ENCODE measurements around the gene ARHGDIB.

Gene ARHGDIB

DNA sequence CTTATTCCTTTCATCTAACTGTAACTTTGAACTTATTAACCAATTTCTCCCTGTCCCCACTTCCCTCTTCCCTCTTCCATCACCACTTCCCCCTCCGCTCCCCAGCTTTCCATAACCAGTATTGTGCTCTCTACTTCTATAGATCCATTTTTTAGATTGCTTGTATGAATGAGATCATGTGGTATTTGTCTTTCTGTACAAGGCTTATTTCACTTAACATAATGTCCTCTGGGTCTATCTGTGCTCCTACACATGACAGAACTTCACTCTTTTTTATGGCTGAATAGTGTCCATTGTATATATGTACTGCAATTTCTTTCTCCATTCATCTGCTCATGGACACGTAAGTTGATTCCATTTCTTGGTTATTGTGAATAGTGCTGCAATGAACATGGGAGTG lies 37.5 kb downstream of the ARHGDIB start:
- no peak for DNase-seq

DNA sequence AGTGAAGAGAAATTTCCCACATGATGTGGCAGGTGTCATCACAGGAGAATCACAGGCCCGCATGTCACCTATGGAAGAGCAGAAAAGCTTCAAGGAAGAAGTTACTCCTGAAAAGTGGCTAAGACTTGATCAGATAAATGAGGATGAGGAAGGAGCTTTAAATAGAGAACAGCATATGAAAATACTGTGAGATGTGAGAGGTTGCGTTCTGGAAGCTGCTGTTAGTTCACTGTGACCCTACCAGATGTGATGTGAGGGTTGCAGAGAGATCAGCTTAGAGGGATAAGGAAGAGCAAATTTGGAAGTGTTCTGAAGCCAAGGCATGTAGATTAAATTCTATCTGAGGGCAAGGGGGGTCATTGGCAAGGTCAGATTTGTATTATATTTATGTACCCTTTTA lies 40.2 kb downstream of the ARHGDIB start:
- DNase-seq = no peak

- no peak for DNase-seq
These were observed 40.8 kb downstream of the ARHGDIB start for GRCh38 chr12:14920475-14921126.

DNA sequence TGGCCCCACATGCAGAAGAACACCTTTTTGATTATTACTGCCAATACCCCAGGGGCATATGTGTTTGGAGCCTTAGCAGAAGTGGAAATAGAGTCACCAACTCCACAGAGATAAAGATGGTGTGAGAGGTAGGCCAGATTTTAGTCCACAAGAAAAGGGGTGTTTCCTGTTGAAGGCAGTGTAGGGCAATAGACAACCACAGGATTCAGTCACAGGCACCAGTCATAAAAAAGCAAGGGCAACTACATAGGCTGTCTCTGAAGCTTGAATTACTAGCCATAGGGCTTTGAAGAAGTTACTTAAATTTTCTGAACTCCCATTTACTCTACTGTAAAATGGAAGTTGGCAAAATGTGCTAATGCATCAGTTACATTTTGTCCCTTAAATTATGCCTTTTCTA lies 41.9 kb downstream of the ARHGDIB start:
- no peak for DNase-seq

- no peak for DNase-seq
These were observed 45.7 kb downstream of the ARHGDIB start for GRCh38 chr12:14915736-14916135.

- peak; percentile 11 for DNase-seq
These were observed 48.0 kb downstream of the ARHGDIB start for GRCh38 chr12:14913381-14913781.

DNA sequence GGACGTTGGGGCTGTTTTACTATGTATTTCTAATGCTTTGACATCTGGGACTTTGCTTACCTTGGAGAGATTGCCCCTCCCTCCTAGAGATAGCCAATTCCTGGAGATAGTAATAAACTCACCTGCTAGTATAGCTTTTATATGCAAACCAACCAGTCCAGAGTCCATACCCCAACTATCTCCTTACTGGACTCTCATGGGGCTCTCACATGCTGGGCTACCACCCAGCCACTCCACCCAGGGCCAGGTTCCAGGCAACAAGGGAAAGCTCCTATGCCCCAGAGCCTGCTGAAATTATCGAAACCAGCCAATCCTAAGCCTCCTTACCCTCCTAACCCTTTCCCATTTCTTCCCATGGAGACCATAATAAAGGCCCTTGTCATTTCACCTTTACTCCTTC lies 50.3 kb downstream of the ARHGDIB start:
- DNase-seq = no peak

DNA sequence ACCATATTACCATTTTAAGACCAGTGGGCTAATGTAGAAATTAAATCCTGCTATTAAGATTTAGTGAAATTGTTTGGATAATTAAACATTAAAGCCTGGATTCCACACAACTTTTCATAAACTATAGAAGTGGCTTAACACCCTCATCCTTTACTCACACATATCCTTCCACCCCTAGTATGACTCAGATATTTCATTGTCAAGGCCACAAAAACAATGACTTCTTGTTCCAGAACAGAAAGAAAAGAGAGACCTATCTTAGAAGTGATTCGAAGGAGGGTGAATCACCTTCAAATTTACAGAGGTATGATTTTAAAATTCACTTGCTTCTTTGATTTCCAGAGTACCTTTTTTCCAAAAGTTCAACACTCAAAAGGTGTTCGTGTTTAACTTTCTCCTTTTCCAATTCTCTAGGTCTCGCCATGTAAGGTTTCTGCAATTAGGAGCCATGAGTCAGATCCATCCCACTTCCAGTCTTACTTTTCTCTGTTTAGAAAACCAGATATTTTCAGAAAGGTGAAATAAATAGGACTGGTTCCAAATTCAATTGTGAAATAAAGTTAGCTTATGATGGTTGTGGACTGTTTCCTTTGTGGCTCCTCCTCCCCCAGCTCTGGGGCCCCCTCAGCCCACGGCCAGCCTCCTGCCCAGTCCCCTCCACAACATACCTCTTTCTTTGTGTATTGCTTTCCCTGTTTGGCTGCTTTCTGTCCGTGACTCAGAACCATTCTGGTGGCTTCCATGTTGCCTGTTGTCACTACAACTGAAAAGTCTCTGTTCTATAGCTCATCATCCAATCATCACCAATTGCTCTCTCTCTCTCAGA lies 51.1 kb downstream of the ARHGDIB start:
- DNase-seq = no peak

- DNase-seq = no peak
These were observed 53.4 kb downstream of the ARHGDIB start for GRCh38 chr12:14907953-14908352.

DNA sequence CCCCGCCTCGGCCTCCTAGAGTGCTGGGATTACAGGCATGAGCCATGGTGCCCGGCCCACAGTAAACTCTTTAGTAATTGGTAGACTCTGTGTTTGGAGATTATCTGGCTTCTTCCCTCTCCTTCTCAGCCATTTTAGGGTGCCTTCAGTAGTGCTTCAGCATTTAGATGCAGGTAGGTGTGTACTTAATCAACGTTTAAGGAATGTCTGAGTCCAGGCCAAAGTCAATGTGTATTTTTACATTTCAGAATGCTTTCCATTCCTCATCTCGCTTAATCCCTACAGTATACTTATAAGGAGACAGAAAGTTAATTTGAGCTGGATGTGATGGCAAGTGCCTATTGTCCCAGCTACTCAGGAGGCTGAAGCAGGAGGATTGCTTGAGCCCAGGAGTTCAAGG lies 55.3 kb downstream of the ARHGDIB start:
- DNase-seq = no peak

- no peak for DNase-seq
These were observed 56.0 kb downstream of the ARHGDIB start for GRCh38 chr12:14905269-14906004.

- DNase-seq = no peak
These were observed 56.5 kb downstream of the ARHGDIB start for GRCh38 chr12:14904854-14905253.

DNA sequence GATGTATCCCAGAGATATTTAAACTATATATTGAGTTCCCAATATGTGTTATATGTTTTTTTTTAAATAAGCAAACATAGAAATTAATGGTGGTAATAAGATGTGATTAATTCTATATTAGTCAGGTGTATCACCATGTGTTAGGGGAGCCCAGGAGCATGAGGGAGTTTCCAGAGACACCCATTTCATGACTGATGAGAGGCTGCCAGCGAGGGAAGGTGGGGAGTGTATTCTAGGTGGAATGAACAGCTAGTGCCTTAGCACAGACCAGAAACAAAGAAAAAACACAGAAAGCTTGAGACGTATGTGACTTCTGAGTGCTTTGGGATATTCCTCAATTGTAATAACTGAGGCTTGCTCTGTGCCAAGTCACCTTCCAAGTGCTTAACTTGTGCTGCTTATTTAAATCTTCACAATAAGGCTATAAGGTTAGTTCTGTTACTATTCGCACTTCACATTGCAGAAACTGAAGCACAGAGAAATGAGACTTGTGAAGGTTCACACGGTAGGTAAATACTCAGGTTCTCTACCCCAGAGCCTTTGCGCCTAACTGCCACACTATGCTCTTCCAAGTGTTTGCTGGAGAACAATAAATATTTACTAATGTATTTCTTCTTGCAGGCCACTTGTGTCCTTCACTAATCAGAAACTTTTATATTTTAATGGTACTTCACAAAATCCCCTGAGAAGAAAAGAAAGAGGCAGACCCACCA lies 57.9 kb downstream of the ARHGDIB start:
- no peak for DNase-seq

DNA sequence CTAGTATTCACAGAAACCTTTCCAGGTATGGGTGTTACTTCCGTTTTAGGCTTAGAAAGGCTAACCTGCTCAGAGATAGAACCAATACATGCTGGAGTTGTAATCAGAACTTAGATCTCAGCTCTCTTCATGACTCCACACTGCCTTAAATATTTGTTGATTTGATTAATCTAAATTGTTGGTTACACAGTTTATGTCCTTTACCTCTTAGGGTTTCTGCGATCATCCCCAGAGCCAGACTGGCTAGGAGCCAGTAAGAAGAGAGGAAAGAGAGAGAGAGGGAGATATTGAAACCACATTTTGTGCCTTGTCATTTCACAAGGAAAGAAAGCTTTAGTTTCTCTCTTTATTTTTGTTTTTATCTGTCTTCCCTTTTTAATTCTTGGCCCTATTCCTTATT lies 58.9 kb downstream of the ARHGDIB start:
- DNase-seq = no peak

GRCh38 chr12:14901228-14901562 lies 60.2 kb downstream of the ARHGDIB start:
- no peak for DNase-seq

GRCh38 chr12:14900521-14901227 lies 60.7 kb downstream of the ARHGDIB start:
- DNase-seq = no peak

DNA sequence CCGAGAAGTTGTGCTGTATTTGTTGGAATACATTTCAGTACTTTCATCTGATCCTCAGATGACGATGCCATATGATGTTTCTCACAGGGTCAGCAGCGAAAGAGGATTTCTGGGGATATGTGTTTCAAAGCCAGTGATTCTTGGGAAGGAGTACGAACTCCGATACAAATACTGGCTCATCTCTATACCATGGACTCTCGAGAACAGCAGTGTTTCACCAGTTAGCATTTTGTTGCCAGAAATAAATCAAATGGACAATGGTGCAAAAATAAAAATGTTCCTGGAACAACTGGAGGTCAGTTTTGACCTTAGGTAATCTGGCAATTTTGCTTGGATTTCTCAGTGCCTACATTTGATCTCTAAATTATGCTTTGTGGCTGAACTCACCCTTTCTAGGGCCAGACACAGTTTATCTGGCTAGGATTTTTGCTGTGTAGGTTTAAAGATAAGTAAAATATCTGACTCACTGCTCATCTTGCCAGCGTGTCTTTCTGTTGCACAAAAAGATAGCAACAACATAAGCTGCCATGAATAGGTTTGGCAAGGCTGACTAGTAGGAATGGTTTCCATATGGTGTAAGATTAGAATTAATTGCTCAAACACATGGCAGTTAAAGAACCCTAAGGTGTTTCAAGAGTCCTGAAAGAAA lies 64.8 kb downstream of the ARHGDIB start:
- no peak for DNase-seq

DNA sequence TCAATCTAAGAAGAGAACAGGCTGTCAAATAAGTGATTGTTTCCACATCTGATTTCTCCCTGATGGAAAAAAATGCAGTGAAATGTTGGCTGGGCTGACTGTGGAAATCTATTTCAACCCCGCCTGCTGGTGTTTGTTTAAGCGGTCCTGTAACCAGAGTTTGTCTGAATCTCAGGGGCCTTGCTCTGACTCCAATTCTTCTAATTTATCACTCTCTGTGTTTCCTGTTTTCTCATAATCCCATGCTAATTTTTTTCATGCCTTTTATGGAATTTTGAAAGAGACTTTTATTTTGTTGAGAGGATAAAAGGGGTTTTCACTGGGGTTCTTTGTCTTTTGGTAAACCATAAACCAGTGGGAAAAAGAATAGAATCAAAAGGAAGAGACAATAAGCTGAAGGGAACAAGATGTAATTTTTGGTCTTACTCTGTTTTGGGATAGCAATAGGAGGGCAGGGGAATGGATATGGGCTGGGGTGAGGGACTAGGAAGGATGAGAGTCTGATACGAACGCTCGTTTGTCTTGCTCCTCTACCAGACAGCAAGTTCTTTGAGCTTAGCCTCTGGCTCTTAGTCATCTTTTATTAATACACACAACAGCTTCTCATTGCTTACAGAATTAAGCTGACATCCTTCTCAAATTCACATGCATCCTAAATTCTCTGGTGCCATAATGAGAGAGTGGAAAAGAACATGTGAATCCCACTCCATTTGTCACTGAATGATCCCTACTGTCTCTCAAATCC lies 67.7 kb downstream of the ARHGDIB start:
- DNase-seq = no peak

GRCh38 chr12:14892726-14893505 lies 68.5 kb downstream of the ARHGDIB start:
- DNase-seq = peak; percentile 9

Measured in NCI-H1092 treated with DMSO at 0.1 percent for 48 hours (cell line).